Measurements from ENCODE around the gene PTPRS. TPM values are rescaled to one million over a fixed set of nuclear protein-coding genes. Genes with fewer than 3 reads are reported as not detected.

The PTPRS gene
- total and polyA plus RNA-seq, 2 of the 8 experiments (the other 6 are each of a cell fraction or from before 2014, with no cell fraction given) = 96.8 to 223 TPM

DNA sequence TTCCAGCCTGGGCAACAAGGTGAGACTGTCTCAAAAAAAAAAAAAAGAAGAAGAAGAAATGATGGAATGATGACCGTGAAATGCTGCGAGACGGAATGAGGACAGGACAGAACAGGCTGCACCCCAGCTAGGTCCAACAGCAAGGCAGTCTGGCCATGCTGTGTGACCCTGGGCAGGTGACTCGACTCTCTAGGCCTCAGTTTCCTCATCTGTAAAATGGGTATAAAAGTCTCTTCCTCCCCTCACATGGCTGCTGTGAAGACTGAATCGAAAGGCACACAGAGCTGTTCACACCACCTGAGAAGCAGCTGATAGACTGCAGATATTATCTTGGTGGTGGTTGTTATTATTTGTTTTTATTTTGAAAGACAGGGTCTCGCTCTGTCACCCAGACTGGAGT is 22.3 kb downstream of the PTPRS start:
- H3K36me3 ChIP-seq (ENCODE audit: control insufficient read depth in 2 of 4, insufficient read depth in 4 of 4, low read length in 3 of 4) = no peaks in the 10 kb centered on the region
- H2AK5ac ChIP-seq (ENCODE audit: low read depth, low read length) = no peak overlapping the region
- no peak overlapping the region for H2BK20ac ChIP-seq (ENCODE audit: low read length)
- H4K91ac ChIP-seq (replicated peaks; ENCODE audit: insufficient read length, low read length) = no peak overlapping the region
- no peak for FAIRE-seq
- CTCF ChIA-PET (ENCODE audit: partially characterized antibody) = interaction anchor here (1.2 to 1.3 kb wide), 4 partner anchors 9 to 38 kb away, joined by 3 to 9 read pairs (median 4); no protein-coding TSS in a partner anchor
- 93% methylated on average over 6 of the region's 6 CpGs; no CpG with 5 or more reads in 1 of the 2 experiments for WGBS, 2 experiments (ENCODE audit: extremely low coverage in 1 of 2, insufficient coverage in 1 of 2, insufficient read length in 1 of 2, insufficient replicate concordance in 2 of 2, low coverage in 1 of 2, low lambda C conversion rate in 2 of 2, missing lambda C conversion rate in 1 of 2)
- POLR2A ChIA-PET (ENCODE audit: partially characterized antibody) = interaction anchor here (1.2 to 2.4 kb wide), 2 partner anchors 9 to 33 kb away, joined by 4 to 7 read pairs; no protein-coding TSS in a partner anchor
- 0 out of 4 replicates have a peak, but pooled peaks cover 0 to 2% of the 10 kb centered on the region in 2 experiments for H3K9me3 ChIP-seq (ENCODE audit: insufficient read depth in 2 of 2, low read depth in 1 of 2, low read length in 1 of 2)
- no peak overlapping the region for H4K8ac ChIP-seq (ENCODE audit: extremely low read depth, insufficient read depth, low read length)
- no peak overlapping the region for H3K23ac ChIP-seq (ENCODE audit: insufficient read length)
- H3K4me3 ChIP-seq (ENCODE audit: extremely low read depth in 1 of 4, insufficient read depth in 2 of 4, low read depth in 3 of 4, low read length in 4 of 4) = no peak overlapping the region
- no peak overlapping the region for H3K14ac ChIP-seq (ENCODE audit: insufficient read length)
- peaks cover 2% of the 10 kb centered on the region; the same call in 1 of the 2 replicates for H3K23me2 ChIP-seq (ENCODE audit: low read depth, low read length)
- no peak overlapping the region for H2BK15ac ChIP-seq (ENCODE audit: low read length)
- peaks cover 3 to 78% of the 10 kb centered on the region in 2 experiments; a peak in 3 of 4 replicates for H3K79me2 ChIP-seq (ENCODE audit: control insufficient read depth in 1 of 2, insufficient read depth in 2 of 2, low read length in 2 of 2)
- no peak overlapping the region for H2BK12ac ChIP-seq (ENCODE audit: low read depth, low read length)
- H2AFZ ChIP-seq (ENCODE audit: low read length) = no peak overlapping the region
- DNase-seq (ENCODE audit: low read depth in 1 of 2, low spot score in 2 of 2) = no peak
- no peak overlapping the region for H3K18ac ChIP-seq (ENCODE audit: extremely low read depth, low read length)
- no peak overlapping the region for H3K56ac ChIP-seq (replicated peaks; ENCODE audit: insufficient read length, low read depth, low read length)
- H2BK5ac ChIP-seq (ENCODE audit: low read depth, low read length) = no peak overlapping the region; the same call in 1 of the 2 replicates
- H3K9ac ChIP-seq (replicated peaks in 1 of 4; ENCODE audit: extremely low read depth in 1 of 4, low read depth in 3 of 4, low read length in 3 of 4) = no peak overlapping the region
- H3K4me2 ChIP-seq (ENCODE audit: insufficient read depth in 1 of 2, low read depth in 2 of 2, low read length in 2 of 2) = no peak overlapping the region
- H2BK120ac ChIP-seq (replicated peaks; ENCODE audit: low read depth, low read length) = no peak overlapping the region
- H3K27ac ChIP-seq (ENCODE audit: low read depth, low read length) = no peak overlapping the region
- peaks cover 0 to 2% (median 0%) of the 10 kb centered on the region in 4 experiments; a peak in 2 of 7 replicates for H3K4me1 ChIP-seq (replicated peaks in 1 of 4; ENCODE audit: control insufficient read depth in 3 of 4, insufficient read depth in 4 of 4, low read length in 3 of 4)
- peaks cover 23% of the 10 kb centered on the region for H3K79me1 ChIP-seq (ENCODE audit: low read depth, low read length)
- H4K5ac ChIP-seq (ENCODE audit: insufficient read length, low read depth, low read length) = no peak overlapping the region
- no peak overlapping the region for H3K4ac ChIP-seq (replicated peaks; ENCODE audit: insufficient read length, low read depth, low read length)
- peaks cover 34 to 42% of the 10 kb centered on the region in 2 experiments for H4K20me1 ChIP-seq (replicated peaks in 1 of 2; ENCODE audit: control insufficient read depth in 1 of 2, insufficient read depth in 2 of 2, low read length in 2 of 2)
- no peaks in the 10 kb centered on the region for H3K27me3 ChIP-seq (replicated peaks in 1 of 4; ENCODE audit: control insufficient read depth in 3 of 4, extremely low read depth in 1 of 4, insufficient read depth in 3 of 4, low read length in 3 of 4)

Measured in H1 (cell line).